K562 (cell line): ENCODE measurements around the gene NUP210.

ENCODE experiments used
- NRF1 ChIP-seq, 2 experiments: fragments of 450-650 bp; IDR thresholded peaks in 1 of 2; conservative IDR thresholded peaks in 1 of 2; 2 replicates each; pipeline ENCODE4 v1.6.1; 2014; ENCODE audit warnings: mild to moderate bottlenecking in 2 of 2
- SMARCC2 ChIP-seq: fragments of 450-650 bp; IDR thresholded peaks from 2 replicates; pipeline ENCODE4 v1.6.1; 2017; ENCODE audit warnings: antibody characterized with exemption, moderate library complexity, mild to moderate bottlenecking, low read depth
- TF ChIP-seq, protein P1 (sequence below): sonication (generic); formaldehyde crosslinking; IDR thresholded peaks from 2 replicates; pipeline ENCODE4 v1.8.0; 2022; ENCODE audit warnings: mild to moderate bottlenecking, low read depth, missing genetic modification reagents

DNA sequence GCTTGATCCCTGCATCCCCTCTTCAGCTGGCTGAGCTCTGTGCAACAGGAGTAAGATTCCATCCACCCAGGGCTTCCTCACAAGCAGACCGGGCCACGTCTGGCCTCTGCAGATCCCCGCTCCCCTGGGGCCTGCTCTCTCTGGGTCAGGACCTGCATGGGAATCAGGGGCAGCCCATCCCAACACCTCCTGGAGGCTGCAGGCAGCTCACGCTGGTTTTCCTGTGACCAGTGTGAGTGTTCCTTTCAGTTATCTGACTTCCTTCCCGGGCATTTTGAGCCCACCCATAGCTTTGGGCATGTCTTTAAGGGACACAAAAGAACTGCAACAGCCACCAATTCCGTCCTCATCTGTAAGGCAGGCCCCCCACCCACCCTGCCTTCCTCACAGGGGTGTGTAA, 16.3 kb downstream of the NUP210 start:
- no peak for TF ChIP-seq NRF1 (conservative IDR thresholded peaks at IDR 0.05 in 1 of 2, IDR thresholded peaks at IDR 0.05 in 1 of 2)
- TF ChIP-seq, protein P1, sequence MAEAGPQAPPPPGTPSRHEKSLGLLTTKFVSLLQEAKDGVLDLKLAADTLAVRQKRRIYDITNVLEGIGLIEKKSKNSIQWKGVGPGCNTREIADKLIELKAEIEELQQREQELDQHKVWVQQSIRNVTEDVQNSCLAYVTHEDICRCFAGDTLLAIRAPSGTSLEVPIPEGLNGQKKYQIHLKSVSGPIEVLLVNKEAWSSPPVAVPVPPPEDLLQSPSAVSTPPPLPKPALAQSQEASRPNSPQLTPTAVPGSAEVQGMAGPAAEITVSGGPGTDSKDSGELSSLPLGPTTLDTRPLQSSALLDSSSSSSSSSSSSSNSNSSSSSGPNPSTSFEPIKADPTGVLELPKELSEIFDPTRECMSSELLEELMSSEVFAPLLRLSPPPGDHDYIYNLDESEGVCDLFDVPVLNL (CRISPR knock-in tag): no peak
- TF ChIP-seq SMARCC2: no peak
